T-helper 2 cell treated with Interferon-gamma antibody and Interleukin-4, amounts not matched to agents 100 ng/mL and 5 ng/mL, for 36 hours (primary cell): ENCODE results near the gene YAF2. TPM values are rescaled to one million over a fixed set of nuclear protein-coding genes. Genes with fewer than 3 reads are reported as not detected.

Source experiments
- intact Hi-C: fragments of 100-400 bp; cut with micrococcal nuclease; formaldehyde crosslinking; loops from one replicate; pipeline ENCODE4 v1.15.1; 2023
- total RNA-seq: library from RNA; stranded (reverse); gene quantifications from 2 replicates; pipeline ENCODE4 v1.2.3, GENCODE V29; 2022

Gene YAF2, protein sequence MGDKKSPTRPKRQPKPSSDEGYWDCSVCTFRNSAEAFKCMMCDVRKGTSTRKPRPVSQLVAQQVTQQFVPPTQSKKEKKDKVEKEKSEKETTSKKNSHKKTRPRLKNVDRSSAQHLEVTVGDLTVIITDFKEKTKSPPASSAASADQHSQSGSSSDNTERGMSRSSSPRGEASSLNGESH
- 37.0 and 38.4 TPM in 2 replicates for total RNA-seq

DNA sequence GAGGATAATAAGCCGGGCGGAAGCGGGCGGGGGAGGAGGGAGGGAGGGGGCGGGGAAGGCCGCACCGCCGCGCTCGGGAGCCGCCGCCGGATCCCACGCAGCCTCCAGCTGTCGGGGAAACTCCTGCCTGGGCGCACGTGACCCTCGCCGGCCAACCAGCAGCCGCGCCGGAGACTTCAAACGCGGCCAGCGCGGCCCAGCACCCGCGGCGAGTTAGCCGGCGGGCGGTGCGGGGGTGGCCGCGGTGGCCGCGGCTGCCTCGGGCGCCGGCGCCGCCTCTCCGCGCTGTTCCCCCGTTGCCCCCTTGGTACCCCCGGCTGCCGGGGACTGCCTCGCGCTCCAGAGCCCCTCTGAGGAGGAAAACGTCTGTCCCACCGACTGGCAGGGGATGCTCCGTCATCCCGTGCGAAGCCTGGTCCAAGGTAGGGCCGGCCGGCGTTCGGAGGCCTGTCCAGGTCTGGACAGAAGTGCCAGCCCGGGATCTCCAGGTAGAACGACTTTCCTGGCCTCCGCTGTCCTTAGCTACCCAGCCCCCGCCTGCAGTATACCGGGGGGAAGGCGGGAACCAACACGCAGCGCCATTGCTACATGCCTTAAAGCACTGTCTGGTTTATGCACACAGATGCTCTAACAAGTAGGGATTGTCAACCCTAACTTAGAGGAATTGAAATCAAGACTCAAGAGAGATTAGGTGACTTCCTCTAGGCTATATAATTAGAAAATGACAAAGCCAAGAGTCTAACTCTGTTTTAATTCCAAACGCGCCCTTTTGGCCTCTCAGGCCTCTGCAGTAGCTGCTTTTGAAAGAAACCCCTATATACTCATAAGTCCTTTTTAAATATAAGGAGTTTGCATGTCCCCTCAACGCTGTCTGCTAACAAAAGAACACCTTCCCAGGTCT, at the start of gene YAF2:
Gene YAF2 (minus strand): TSS at position 9 of the 901 bp plus-strand sequence. CDS start 68 bp downstream, outside the sequence.
- intact Hi-C loops, result loop anchor here (1.0 kb wide), 1 partner anchor 88 kb away; the partner anchor contains the start of genes PPHLN1 and ZCRB1

- intact Hi-C loops, result no loop called here
Observed at GRCh38 chr12:42286741-42287140, 48.7 kb upstream of the YAF2 start.

DNA sequence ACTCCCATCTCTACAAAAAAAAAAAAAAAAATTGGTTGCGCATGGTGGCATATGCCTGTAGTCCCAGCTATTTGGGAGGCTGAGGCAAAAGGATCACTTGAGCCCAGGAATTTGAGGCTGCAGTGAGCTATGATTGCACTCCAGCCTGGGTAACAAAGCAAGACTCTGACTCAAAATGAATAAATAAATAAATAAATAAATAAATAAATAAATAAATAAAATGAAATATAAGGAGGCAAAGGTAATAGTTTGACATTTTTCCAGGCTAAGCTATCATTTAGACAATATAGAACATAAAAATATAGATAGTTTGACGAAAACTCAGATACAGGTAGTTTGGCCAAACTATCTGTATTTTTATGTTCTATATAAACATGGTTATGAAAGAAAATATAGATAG, 47.4 kb upstream of the YAF2 start:
- intact Hi-C loops, result no loop called here

DNA sequence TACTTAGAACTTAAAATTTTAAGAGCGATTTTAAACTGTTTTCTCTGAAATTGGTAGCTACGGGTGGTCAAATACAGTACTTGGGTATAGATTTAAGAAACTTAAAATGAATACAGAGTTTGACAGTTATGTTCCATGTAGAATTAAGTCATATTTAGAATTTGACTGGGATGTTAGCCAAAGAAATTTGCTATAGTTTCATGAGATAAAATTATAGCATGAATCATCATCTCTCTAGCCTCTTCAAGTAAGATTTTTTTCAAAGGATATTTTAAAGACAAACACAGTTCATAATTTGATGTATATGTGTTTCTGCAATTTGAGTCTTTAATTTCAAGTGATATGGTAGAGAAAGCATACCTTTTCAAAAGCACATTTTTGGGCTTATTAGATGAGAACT, 46.8 kb upstream of the YAF2 start:
- intact Hi-C loops, result no loop called here

DNA sequence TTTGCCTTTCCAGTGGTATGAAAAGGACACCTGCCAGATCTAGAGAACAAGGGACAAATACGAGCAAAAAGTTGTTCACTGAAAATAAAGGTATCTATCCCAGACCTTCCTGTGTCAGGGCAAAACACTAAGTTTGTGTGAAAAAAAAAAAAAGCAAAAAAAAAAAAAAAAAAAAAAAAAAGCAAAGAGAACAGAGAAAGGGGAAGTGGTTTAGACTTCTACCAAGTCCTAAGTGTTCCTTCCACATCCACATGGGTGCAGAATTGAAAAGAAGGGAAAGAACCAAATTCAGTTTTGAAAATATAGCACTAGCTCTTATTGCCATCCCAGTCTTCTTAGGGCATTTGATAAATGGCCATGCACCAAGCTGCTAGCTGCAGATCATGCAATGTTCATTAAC, 46.1 kb upstream of the YAF2 start:
- intact Hi-C loops, result no loop called here

DNA sequence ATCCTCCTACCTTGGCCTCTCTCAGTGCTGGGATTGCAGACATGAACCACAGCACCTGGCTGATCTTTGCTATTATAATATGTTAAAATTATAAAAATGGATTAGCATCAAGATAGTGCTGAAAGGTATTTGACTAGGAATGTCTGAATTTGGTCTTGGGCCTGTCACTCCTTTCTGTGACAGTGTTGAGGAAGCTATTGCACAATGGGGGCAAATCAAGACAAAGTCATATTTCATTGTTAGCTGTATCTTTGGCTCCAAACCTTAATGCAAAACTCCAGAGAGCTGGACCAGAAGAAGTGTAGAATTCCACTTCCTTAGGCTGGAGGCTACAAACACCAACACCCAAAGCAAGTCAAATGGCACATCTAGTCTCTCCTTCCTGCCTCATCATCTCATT, 45.7 kb upstream of the YAF2 start:
- intact Hi-C loops, result no loop called here

DNA sequence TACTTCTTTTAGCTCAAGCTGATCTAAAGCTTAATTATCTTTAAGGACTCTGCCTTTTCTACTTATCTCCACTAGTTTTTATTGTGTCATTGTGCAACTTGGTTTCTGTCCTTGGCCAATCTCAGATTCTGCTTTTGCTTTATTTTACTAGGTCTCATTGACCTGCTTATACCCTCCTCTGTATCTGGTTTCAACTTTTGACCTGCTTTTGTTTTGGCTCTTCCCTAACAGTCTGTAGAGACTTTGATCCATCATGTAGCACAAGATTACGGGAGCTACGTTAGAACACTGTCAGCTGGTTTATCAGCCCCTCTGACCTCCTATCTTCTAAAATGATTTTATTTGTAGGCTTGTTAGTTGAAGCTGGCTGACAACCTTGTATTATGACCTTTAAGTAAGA, 44.2 kb upstream of the YAF2 start:
- intact Hi-C loops, result no loop called here

- intact Hi-C loops, result no loop called here
Observed at GRCh38 chr12:42281844-42282243, 43.8 kb upstream of the YAF2 start.

- intact Hi-C loops, result no loop called here
Observed at GRCh38 chr12:42281278-42281677, 43.2 kb upstream of the YAF2 start.

DNA sequence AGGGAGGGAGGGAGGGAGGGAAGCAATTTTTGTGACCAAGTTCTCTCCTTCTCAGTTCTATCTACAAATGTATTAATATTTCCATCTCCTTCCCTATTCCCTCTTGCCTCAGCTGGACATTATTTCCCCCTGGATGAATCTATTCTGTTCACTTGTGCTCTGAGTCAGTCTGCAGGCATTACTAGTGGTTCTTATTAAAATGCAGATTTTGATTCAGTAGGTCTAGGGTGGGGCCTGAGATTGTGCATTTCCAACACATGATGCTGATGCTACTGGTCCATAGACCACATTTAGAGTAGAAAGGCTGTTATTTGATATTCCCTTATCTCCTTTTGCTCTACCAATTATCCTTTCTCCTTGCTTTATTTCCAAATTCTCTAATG, 40.1 kb upstream of the YAF2 start:
- intact Hi-C loops, result no loop called here

- intact Hi-C loops, result no loop called here
Observed at GRCh38 chr12:42277396-42278127, 39.5 kb upstream of the YAF2 start.

GRCh38 chr12:42275499-42275898, 37.5 kb upstream of the YAF2 start:
- intact Hi-C loops, result no loop called here

GRCh38 chr12:42273706-42274105, 35.7 kb upstream of the YAF2 start:
- intact Hi-C loops, result no loop called here

- intact Hi-C loops, result no loop called here
Observed at GRCh38 chr12:42270596-42270995, 32.5 kb upstream of the YAF2 start.

- intact Hi-C loops, result no loop called here
Observed at GRCh38 chr12:42267413-42268190, 29.6 kb upstream of the YAF2 start.

GRCh38 chr12:42266579-42267230, 28.7 kb upstream of the YAF2 start:
- intact Hi-C loops, result no loop called here

GRCh38 chr12:42262271-42262670, 24.2 kb upstream of the YAF2 start:
- intact Hi-C loops, result no loop called here

DNA sequence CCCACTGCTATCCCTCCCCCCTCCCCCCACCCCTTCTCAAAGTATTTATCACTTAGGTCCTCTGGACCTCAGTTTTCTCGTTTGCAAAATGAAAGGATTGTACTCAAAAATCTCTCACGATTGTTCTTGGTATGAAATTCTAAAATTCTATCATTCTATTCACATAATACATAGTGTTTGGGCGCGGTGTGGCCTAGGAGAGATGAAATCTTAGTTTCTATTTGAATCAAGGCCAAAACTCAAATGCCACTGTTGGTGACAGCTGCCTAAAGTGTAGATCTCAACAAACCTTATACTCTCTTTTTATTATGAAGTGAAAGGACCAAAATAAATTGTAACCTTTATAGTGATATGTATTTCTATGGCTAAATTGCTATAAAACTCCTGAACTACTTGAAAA, 23.7 kb upstream of the YAF2 start:
- intact Hi-C loops, result no loop called here

- intact Hi-C loops, result no loop called here
Observed at GRCh38 chr12:42260518-42260917, 22.5 kb upstream of the YAF2 start.

GRCh38 chr12:42259699-42260098, 21.7 kb upstream of the YAF2 start:
- intact Hi-C loops, result no loop called here

DNA sequence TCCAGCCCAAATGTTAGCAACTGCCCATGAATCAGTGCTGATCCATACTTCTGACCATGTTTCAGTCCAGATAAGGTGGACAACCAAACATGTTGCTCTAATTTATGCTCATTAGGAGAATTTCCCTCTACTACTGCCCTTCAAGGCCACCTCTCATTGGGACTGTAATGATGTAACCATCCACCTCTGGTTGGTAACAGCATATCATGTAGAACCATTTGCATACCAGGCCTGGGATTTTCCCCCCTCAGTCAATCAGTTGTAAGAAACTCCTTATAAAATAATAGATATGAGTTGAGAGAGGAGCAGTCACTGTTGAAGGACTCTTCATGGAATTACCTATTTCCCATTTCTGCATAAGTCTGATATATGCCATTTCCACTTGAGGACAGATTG, 17.8 kb upstream of the YAF2 start:
- intact Hi-C loops, result no loop called here
